ENCODE data around the gene INSM2. TPM values are rescaled to one million over a fixed set of nuclear protein-coding genes. Genes with fewer than 3 reads are reported as not detected.

The INSM2 gene
- total RNA-seq, 3 donors from 2014 or later (not counting 1 experiment from before 2014, with no cell fraction given) = not detected

GRCh38 chr14:35551081-35551480 lies 17.1 kb downstream of the INSM2 start:
- H3K4me3 ChIP-seq (ENCODE audit: low read length) = no peak overlapping the region
- Mint-ChIP-seq H3K4me1 (no peaks in the 10 kb centered on the region), H3K27ac (no peak overlapping the region), H3K9me3 (no peaks in the 10 kb centered on the region), H3K36me3 (peaks cover 8% of the 10 kb centered on the region), H3K4me3 (no peak overlapping the region), H3K27me3 (ENCODE audit: low read depth in 2 of 2) (no peaks in the 10 kb centered on the region)
- intact Hi-C loops (cut with micrococcal nuclease) = no loop called here
- no peaks in the 10 kb centered on the region for H3K4me1 ChIP-seq (ENCODE audit: control insufficient read depth, insufficient read depth, low read length)
- H3K9me3 ChIP-seq (ENCODE audit: control insufficient read depth, insufficient read depth, low read length) = no peaks in the 10 kb centered on the region
- H3K27ac ChIP-seq (ENCODE audit: low read length) = no peak overlapping the region
- 100% methylated on average over 1 of the region's 1 CpG for WGBS (ENCODE audit: insufficient coverage)
- TF ChIP-seq CTCF (IDR thresholded peaks at IDR 0.05) = no peak
- no peak for ATAC-seq
- DNase-seq = no peak
- no peaks in the 10 kb centered on the region for H3K27me3 ChIP-seq (ENCODE audit: control insufficient read depth, insufficient read depth, low read length)
- peaks cover 3% of the 10 kb centered on the region for H3K36me3 ChIP-seq (ENCODE audit: control insufficient read depth, insufficient read depth, low read length)

GRCh38 chr14:35553808-35554207 lies 19.8 kb downstream of the INSM2 start:
- Histone ChIP-seq H3K4me1 (ENCODE audit: control insufficient read depth, insufficient read depth, low read length) (no peaks in the 10 kb centered on the region), H3K9me3 (ENCODE audit: control insufficient read depth, insufficient read depth, low read length) (no peaks in the 10 kb centered on the region), H3K27ac (ENCODE audit: low read length) (no peak overlapping the region), H3K27me3 (ENCODE audit: control insufficient read depth, insufficient read depth, low read length) (no peaks in the 10 kb centered on the region), H3K4me3 (ENCODE audit: low read length) (no peak overlapping the region), H3K36me3 (ENCODE audit: control insufficient read depth, insufficient read depth, low read length) (no peaks in the 10 kb centered on the region)
- Mint-ChIP-seq H3K9me3 (no peaks in the 10 kb centered on the region), H3K4me3 (no peak overlapping the region), H3K27me3 (ENCODE audit: low read depth in 2 of 2) (no peaks in the 10 kb centered on the region), H3K4me1 (no peaks in the 10 kb centered on the region), H3K36me3 (no peaks in the 10 kb centered on the region), H3K27ac (no peak overlapping the region)
- intact Hi-C loops (cut with micrococcal nuclease) = no loop called here
- ATAC-seq = no peak
- no CpG with 5 or more reads among the region's 1 CpG for WGBS (ENCODE audit: insufficient coverage)
- no peak for DNase-seq
- no peak for TF ChIP-seq CTCF (IDR thresholded peaks at IDR 0.05)

- Mint-ChIP-seq H3K4me1 (no peaks in the 10 kb centered on the region), H3K27me3 (ENCODE audit: low read depth in 2 of 2) (no peaks in the 10 kb centered on the region), H3K9me3 (no peaks in the 10 kb centered on the region), H3K27ac (no peak overlapping the region), H3K4me3 (no peak overlapping the region), H3K36me3 (no peaks in the 10 kb centered on the region)
- Histone ChIP-seq H3K36me3 (ENCODE audit: control insufficient read depth, insufficient read depth, low read length) (no peaks in the 10 kb centered on the region), H3K4me3 (ENCODE audit: low read length) (no peak overlapping the region), H3K9me3 (ENCODE audit: control insufficient read depth, insufficient read depth, low read length) (no peaks in the 10 kb centered on the region), H3K27ac (ENCODE audit: low read length) (no peak overlapping the region), H3K27me3 (ENCODE audit: control insufficient read depth, insufficient read depth, low read length) (no peaks in the 10 kb centered on the region), H3K4me1 (ENCODE audit: control insufficient read depth, insufficient read depth, low read length) (no peaks in the 10 kb centered on the region)
- DNase-seq (no peak), ATAC-seq (no peak)
- intact Hi-C loops (cut with micrococcal nuclease) = no loop called here
- 100% methylated on average over 1 of the region's 1 CpG for WGBS (ENCODE audit: insufficient coverage)
- TF ChIP-seq CTCF (IDR thresholded peaks at IDR 0.05) = no peak
Measured at GRCh38 chr14:35556548-35556947, 22.6 kb downstream of the INSM2 start.

GRCh38 chr14:35557221-35557747 lies 23.3 kb downstream of the INSM2 start:
- no peak overlapping the region for H3K4me3 Mint-ChIP-seq
- no peaks in the 10 kb centered on the region for H3K4me1 ChIP-seq (ENCODE audit: control insufficient read depth, insufficient read depth, low read length)
- H3K4me3 ChIP-seq (ENCODE audit: low read length) = no peak overlapping the region
- intact Hi-C loops (cut with micrococcal nuclease) = no loop called here
- no peaks in the 10 kb centered on the region for H3K27me3 ChIP-seq (ENCODE audit: control insufficient read depth, insufficient read depth, low read length)
- H3K36me3 Mint-ChIP-seq = no peaks in the 10 kb centered on the region
- H3K27ac Mint-ChIP-seq = no peak overlapping the region
- no peaks in the 10 kb centered on the region for H3K4me1 Mint-ChIP-seq
- DNase-seq (no peak), ATAC-seq (no peak)
- no peaks in the 10 kb centered on the region for H3K9me3 ChIP-seq (ENCODE audit: control insufficient read depth, insufficient read depth, low read length)
- TF ChIP-seq CTCF (IDR thresholded peaks at IDR 0.05) = no peak
- H3K27me3 Mint-ChIP-seq (ENCODE audit: low read depth in 2 of 2) = no peaks in the 10 kb centered on the region
- no peak overlapping the region for H3K27ac ChIP-seq (ENCODE audit: low read length)
- H3K9me3 Mint-ChIP-seq = no peaks in the 10 kb centered on the region
- H3K36me3 ChIP-seq (ENCODE audit: control insufficient read depth, insufficient read depth, low read length) = no peaks in the 10 kb centered on the region
